ENCODE data around the gene IFIT1.

The IFIT1 gene

DNA sequence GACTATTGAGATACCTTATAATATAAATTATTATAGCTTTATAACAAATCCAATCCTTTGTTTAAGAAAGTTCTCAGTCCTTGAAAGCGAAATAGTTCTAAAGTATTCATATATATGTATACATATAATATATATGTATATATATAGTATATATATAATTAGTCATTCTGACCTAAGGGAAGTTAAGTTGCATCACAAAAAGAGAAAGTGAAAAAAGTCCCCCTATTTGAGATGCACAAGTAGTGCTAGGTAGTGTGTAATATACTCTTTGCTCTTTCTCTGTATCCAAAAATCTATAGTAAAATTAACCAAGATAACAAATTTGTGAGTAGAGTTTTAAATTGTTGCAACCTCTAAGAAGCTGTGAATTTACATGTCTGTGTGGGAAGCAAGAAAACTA lies 27.9 kb upstream of the IFIT1 start:
- Histone ChIP-seq H3K79me2 (ENCODE audit: control insufficient read depth, insufficient read depth, low read length, unreplicated experiment) (no peaks in the 10 kb centered on the region), H3K4me3 (ENCODE audit: low read depth, low read length) (no peak overlapping the region), H3K27me3 (ENCODE audit: insufficient read depth, low read length) (no peaks in the 10 kb centered on the region), H3K27ac (ENCODE audit: low read depth, low read length) (no peak overlapping the region), H2AFZ (ENCODE audit: low read length, unreplicated experiment) (no peak overlapping the region), H3K4me1 (ENCODE audit: control insufficient read depth, insufficient read depth, low read length, unreplicated experiment) (peaks cover 5% of the 10 kb centered on the region), H3K36me3 (ENCODE audit: insufficient read depth, low read length) (no peaks in the 10 kb centered on the region)

DNA sequence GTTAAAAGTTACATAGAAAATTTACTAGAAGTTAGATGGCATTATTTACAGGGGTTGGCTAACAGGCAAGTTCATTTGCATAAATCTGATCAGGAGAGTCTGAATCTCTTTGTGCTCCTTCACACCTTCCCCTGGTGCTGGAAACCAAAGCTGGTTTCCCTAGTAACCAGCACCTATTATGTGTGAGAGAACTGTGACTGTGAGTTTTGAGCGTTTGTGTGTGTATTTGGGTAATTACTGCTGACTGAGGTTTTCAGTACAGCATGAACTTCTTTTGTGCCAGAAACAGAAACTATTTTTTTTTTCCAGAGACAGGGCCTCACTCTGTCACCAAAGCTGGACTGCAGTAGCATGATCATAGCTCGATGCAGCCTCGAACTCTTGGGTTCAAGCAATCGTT lies 24.9 kb upstream of the IFIT1 start:
- no peak overlapping the region for H3K4me3 ChIP-seq (ENCODE audit: low read depth, low read length)
- no peaks in the 10 kb centered on the region for H3K36me3 ChIP-seq (ENCODE audit: insufficient read depth, low read length)
- H2AFZ ChIP-seq (ENCODE audit: low read length, unreplicated experiment) = no peak overlapping the region
- H3K4me1 ChIP-seq (ENCODE audit: control insufficient read depth, insufficient read depth, low read length, unreplicated experiment) = peaks cover 5% of the 10 kb centered on the region
- H3K27ac ChIP-seq (ENCODE audit: low read depth, low read length) = no peak overlapping the region
- no peaks in the 10 kb centered on the region for H3K27me3 ChIP-seq (ENCODE audit: insufficient read depth, low read length)
- H3K79me2 ChIP-seq (ENCODE audit: control insufficient read depth, insufficient read depth, low read length, unreplicated experiment) = no peaks in the 10 kb centered on the region

DNA sequence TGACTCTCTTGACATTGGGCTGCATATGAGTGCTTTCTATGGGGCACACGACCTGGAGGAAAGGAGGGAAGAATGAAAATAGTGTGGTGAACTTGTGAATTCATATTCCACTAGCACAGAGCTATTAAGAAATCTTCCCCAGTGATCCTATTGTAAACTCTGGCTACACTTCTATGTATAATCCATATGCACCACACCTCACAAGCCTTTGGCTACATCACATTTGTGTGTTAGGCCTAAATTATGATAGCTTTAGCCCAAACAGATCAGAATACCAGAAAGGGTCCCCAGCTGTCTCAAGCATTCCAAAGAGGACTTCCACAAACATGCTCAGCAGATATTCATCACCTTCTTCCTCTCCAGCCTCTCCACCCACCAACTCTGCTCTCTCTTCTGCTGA lies 24.3 kb upstream of the IFIT1 start:
- H3K79me2 ChIP-seq (ENCODE audit: control insufficient read depth, insufficient read depth, low read length, unreplicated experiment) = no peaks in the 10 kb centered on the region
- no peaks in the 10 kb centered on the region for H3K36me3 ChIP-seq (ENCODE audit: insufficient read depth, low read length)
- H3K4me1 ChIP-seq (ENCODE audit: control insufficient read depth, insufficient read depth, low read length, unreplicated experiment) = peaks cover 5% of the 10 kb centered on the region
- H3K27me3 ChIP-seq (ENCODE audit: insufficient read depth, low read length) = no peaks in the 10 kb centered on the region
- no peak overlapping the region for H2AFZ ChIP-seq (ENCODE audit: low read length, unreplicated experiment)
- no peak overlapping the region for H3K27ac ChIP-seq (ENCODE audit: low read depth, low read length)
- H3K4me3 ChIP-seq (ENCODE audit: low read depth, low read length) = no peak overlapping the region

DNA sequence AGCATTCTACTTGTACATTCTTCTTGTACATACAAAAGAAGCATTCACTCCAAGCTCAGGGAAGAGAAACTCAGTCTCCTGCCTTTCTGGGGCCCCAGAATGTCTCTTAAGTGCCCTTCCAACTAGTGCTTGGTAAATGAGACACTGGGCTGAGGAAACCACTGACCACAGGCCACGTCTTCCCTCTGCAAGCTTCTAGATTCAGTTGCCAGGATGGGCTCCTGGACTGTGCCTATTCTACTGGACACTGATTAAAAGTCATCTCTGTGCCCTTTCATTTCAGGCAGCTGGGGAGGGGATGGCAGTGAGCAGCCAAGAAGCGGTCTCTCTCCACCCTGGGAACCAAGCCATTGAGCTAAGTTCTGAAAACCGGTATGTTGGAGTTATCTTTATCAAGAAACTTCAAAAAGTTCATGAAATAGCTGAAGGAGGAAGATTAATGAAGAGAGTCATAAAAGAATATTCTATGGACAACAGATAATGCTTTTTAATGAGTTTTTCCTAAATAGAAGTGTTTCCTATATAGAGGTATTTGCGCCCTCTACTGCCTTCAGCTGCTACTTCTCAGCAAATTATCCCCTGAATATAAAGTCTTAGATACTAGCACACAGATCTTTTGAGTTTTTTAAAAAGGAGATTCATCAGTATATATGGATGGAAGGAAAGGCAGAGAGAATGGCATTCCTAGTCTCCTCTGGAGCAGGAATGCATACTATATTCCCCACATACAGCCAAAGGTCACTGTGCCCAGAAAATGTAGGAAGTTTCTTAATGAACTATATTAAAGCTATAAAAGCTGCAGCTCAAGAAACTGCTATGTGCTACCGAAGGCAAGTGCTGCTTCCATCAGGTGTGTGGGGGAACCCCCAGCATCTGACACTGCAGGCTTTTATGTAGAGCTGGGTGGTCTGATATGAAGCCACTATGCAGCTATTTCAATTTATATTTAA lies 23.0 kb upstream of the IFIT1 start:
- Histone ChIP-seq H3K27ac (ENCODE audit: low read depth, low read length) (no peak overlapping the region), H3K79me2 (ENCODE audit: control insufficient read depth, insufficient read depth, low read length, unreplicated experiment) (no peaks in the 10 kb centered on the region), H3K36me3 (ENCODE audit: insufficient read depth, low read length) (no peaks in the 10 kb centered on the region), H3K27me3 (ENCODE audit: insufficient read depth, low read length) (no peaks in the 10 kb centered on the region), H3K4me1 (ENCODE audit: control insufficient read depth, insufficient read depth, low read length, unreplicated experiment) (peaks cover 16% of the 10 kb centered on the region), H2AFZ (ENCODE audit: low read length, unreplicated experiment) (peak overlapping the region; percentile 51), H3K4me3 (ENCODE audit: low read depth, low read length) (no peak overlapping the region)

DNA sequence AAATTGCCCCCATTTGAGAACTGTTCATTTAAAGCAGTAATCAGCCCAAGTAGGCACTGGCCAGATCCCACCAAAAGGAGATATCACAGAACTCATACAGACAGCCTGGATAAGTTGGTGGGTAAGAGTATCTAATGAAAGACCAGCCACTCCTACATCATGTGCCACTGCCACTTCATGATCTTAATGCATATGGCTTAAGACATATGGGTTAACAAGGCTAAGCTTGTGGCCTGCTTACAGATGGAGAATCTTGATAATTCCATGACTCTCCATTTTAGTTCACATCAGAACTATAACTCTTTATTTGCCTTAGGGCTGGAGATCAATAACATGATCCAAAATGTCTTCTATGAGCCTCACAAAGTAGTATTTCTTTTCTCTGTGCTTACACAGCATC lies 21.3 kb upstream of the IFIT1 start:
- Histone ChIP-seq H3K4me3 (ENCODE audit: low read depth, low read length) (no peak overlapping the region), H3K27me3 (ENCODE audit: insufficient read depth, low read length) (no peaks in the 10 kb centered on the region), H3K27ac (ENCODE audit: low read depth, low read length) (no peak overlapping the region), H3K79me2 (ENCODE audit: control insufficient read depth, insufficient read depth, low read length, unreplicated experiment) (no peaks in the 10 kb centered on the region), H2AFZ (ENCODE audit: low read length, unreplicated experiment) (no peak overlapping the region), H3K36me3 (ENCODE audit: insufficient read depth, low read length) (no peaks in the 10 kb centered on the region), H3K4me1 (ENCODE audit: control insufficient read depth, insufficient read depth, low read length, unreplicated experiment) (peaks cover 22% of the 10 kb centered on the region)

DNA sequence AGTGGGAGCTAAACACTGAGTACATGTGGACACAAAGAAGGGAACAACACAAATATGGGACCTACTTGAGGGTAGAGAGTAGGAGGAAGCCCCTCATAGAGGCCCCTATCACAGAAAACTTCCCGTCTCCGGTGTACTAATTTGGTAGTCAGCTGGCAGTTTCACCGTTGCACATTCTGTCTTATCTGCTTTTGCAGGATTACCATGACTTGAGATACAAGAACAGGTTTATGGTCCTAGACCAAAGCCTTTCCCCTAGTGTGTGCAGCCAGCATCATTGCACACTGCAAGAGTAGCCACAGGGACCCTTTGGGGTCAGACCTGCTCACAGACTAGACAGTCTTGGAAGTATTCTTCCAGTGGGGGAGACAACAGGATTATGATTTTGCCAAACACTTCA lies 20.4 kb upstream of the IFIT1 start:
- H3K27ac ChIP-seq (ENCODE audit: low read depth, low read length) = no peak overlapping the region
- no peaks in the 10 kb centered on the region for H3K36me3 ChIP-seq (ENCODE audit: insufficient read depth, low read length)
- H3K79me2 ChIP-seq (ENCODE audit: control insufficient read depth, insufficient read depth, low read length, unreplicated experiment) = no peaks in the 10 kb centered on the region
- H3K27me3 ChIP-seq (ENCODE audit: insufficient read depth, low read length) = no peaks in the 10 kb centered on the region
- no peak overlapping the region for H2AFZ ChIP-seq (ENCODE audit: low read length, unreplicated experiment)
- H3K4me3 ChIP-seq (ENCODE audit: low read depth, low read length) = no peak overlapping the region
- peaks cover 22% of the 10 kb centered on the region for H3K4me1 ChIP-seq (ENCODE audit: control insufficient read depth, insufficient read depth, low read length, unreplicated experiment)

DNA sequence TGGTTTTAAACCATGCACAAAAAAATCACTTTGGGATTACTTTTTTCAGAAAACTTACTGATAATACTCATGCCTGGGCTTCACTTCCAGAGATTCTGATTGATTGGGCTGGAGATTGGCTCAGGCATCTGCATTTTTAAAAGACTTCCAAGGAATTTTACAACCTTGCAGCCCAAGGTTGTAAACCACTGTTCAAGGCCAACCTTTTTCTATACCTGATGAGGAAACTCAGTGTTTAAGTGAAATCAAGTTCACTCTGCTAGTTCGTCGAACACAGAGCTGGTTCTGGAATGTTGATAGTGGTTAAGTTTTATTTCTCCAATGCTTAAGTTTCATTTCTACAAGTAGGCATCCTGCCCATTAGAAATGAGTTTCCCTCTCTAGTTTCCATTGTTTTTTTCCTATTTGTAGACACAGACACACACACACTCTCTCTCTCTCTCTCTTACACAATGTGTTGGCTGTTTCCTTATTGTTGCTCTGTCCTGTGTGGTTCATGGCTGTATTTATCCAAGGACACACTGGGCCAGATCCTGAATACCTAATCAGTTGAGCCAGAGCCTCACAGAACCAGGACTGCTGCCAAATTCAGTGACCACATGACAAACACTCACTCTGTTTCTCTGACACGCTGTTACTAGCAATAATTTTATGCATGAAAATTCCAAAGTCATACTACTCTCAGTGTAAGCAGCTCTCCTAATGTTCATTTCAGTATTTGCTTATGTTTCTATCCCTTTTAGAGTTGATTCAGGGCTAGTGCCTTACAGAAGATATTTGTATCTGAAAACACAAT lies 18.3 kb upstream of the IFIT1 start:
- Histone ChIP-seq H3K4me3 (ENCODE audit: low read depth, low read length) (peak overlapping the region; percentile 50), H3K79me2 (ENCODE audit: control insufficient read depth, insufficient read depth, low read length, unreplicated experiment) (no peaks in the 10 kb centered on the region), H3K36me3 (ENCODE audit: insufficient read depth, low read length) (no peaks in the 10 kb centered on the region), H3K27me3 (ENCODE audit: insufficient read depth, low read length) (no peaks in the 10 kb centered on the region), H3K4me1 (ENCODE audit: control insufficient read depth, insufficient read depth, low read length, unreplicated experiment) (peaks cover 21% of the 10 kb centered on the region), H2AFZ (ENCODE audit: low read length, unreplicated experiment) (peak overlapping the region; percentile 67), H3K27ac (ENCODE audit: low read depth, low read length) (peak overlapping the region; percentile 74)

DNA sequence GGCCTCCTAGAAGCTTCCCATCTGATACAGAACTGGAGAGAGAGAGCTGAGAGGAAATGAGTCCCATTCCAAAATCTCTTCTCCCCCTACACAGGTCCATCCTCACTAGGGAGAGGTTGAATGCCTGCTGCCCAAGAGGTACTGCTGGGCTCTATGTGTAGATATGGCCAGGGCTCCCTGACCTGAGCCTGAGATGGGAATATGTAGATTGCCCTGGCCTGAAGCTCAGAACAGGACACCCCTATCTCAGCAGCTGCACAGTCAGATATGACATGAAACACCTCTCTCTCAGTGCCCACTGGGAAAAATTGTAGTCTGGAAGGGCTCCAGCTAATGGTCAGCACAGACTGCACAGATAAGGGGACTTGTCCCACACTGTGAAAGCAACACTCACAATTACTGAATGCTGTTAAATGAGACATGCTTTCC lies 17.7 kb upstream of the IFIT1 start:
- Histone ChIP-seq H3K4me1 (ENCODE audit: control insufficient read depth, insufficient read depth, low read length, unreplicated experiment) (peaks cover 18% of the 10 kb centered on the region), H3K27ac (ENCODE audit: low read depth, low read length) (peak overlapping the region; percentile 74), H3K4me3 (ENCODE audit: low read depth, low read length) (no peak overlapping the region), H3K36me3 (ENCODE audit: insufficient read depth, low read length) (no peaks in the 10 kb centered on the region), H3K79me2 (ENCODE audit: control insufficient read depth, insufficient read depth, low read length, unreplicated experiment) (no peaks in the 10 kb centered on the region), H2AFZ (ENCODE audit: low read length, unreplicated experiment) (peak overlapping the region; percentile 54), H3K27me3 (ENCODE audit: insufficient read depth, low read length) (no peaks in the 10 kb centered on the region)

DNA sequence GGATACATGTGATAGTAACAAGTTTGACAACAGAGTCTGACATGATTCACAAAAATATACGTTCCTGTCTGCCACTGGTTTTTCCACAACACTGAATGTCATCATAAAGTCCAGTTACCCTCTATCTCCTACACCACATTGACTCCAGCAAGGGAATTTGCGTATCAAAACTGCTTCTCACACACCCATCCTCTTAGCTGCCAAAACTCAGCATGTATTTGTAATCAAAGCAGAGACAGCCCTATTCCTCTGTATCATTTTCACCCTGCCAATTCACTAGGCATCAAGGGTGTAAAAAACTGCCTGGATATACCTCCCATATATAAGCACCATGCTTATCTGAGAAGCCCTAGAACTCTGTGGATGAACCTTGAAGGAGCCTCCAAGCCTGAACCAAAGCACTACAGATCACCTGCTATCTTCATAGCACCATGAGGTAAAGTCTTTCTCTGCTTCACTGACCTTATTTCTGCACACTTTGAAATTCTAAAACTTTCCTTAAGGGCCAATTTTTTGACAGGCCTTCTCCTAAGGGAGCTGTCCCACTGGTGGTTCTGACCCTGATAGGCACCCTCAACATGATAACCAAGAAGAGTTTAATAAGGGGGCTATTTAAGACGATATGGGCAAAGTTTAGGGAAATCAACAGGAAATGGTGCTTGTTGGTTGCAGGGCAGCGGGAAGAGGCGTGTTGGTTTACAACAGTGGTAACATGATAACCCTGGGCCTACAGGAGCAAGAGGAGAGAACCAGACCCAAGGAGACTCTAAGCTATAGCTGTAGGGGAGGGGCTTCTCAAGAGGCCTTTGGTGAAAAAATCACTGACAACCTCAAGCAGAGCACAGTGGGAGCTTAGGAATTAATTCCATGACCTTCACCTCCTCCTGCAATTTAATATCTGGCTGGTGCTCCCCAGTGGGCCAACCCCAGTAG lies 14.5 kb upstream of the IFIT1 start, which contains the start of gene IFIT1B:
IFIT1B (plus strand) TSS at position 352 of the 933 bp plus-strand sequence; CDS start at position 432, 80 bp downstream.
- Histone ChIP-seq H3K79me2 (ENCODE audit: control insufficient read depth, insufficient read depth, low read length, unreplicated experiment) (no peaks in the 10 kb centered on the region), H3K36me3 (ENCODE audit: insufficient read depth, low read length) (no peaks in the 10 kb centered on the region), H3K4me1 (ENCODE audit: control insufficient read depth, insufficient read depth, low read length, unreplicated experiment) (peaks cover 18% of the 10 kb centered on the region), H3K27ac (ENCODE audit: low read depth, low read length) (no peak within 1 kb of the TSS), H3K4me3 (ENCODE audit: low read depth, low read length) (no peak within 1 kb of the TSS), H3K27me3 (ENCODE audit: insufficient read depth, low read length) (no peaks in the 10 kb centered on the region), H2AFZ (ENCODE audit: low read length, unreplicated experiment) (no peak within 1 kb of the TSS)

DNA sequence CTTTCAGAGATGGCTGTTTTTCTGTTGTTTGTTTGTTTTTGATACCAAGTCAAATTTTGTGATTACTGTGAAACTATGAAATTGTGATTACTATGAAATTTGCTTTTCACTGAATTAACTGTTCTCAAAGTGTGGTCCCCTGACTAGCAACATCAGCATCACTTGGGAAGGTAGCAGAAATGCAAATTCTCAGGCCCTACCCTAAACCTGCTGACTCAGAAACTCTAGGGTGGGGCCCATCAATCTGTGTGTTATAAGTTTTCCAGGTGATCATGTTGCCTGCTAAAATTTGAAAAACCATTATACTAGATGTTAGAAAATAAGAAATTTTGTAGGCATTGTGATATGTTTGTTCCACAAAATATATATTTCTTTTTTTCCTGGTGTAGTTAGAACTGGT lies 13.3 kb upstream of the IFIT1 start:
- H3K27ac ChIP-seq (ENCODE audit: low read depth, low read length) = no peak overlapping the region
- H2AFZ ChIP-seq (ENCODE audit: low read length, unreplicated experiment) = no peak overlapping the region
- H3K36me3 ChIP-seq (ENCODE audit: insufficient read depth, low read length) = no peaks in the 10 kb centered on the region
- peaks cover 8% of the 10 kb centered on the region for H3K4me1 ChIP-seq (ENCODE audit: control insufficient read depth, insufficient read depth, low read length, unreplicated experiment)
- no peaks in the 10 kb centered on the region for H3K27me3 ChIP-seq (ENCODE audit: insufficient read depth, low read length)
- H3K4me3 ChIP-seq (ENCODE audit: low read depth, low read length) = no peak overlapping the region
- no peaks in the 10 kb centered on the region for H3K79me2 ChIP-seq (ENCODE audit: control insufficient read depth, insufficient read depth, low read length, unreplicated experiment)
